ENCODE results near the gene HS6ST3.

- TF ChIP-seq EZH2 (IDR thresholded peaks at IDR 0.05; ENCODE audit: insufficient read depth, poor library complexity, severe bottlenecking), result no peak
- TF ChIP-seq EZH2phosphoT487 (IDR thresholded peaks at IDR 0.05; ENCODE audit: insufficient read depth, low read depth), result no peak
Observed at GRCh38 chr13:96474181-96474557, 384.3 kb downstream of the HS6ST3 start.

All from GM23248 (cell line).